Measurements from ENCODE around the gene LSMEM2. TPM values are rescaled to one million over a fixed set of nuclear protein-coding genes. Genes with fewer than 3 reads are reported as not detected.
"Not testable (repeated sequence)": the region's sequence is repeated elsewhere in the genome, so short reads cannot be mapped to it uniquely, and the experiment has no call there.

Gene LSMEM2
- total RNA-seq, 4 donors from 2014 or later, result 0.41 to 0.98 (median 0.49) TPM; not detected in 1

DNA sequence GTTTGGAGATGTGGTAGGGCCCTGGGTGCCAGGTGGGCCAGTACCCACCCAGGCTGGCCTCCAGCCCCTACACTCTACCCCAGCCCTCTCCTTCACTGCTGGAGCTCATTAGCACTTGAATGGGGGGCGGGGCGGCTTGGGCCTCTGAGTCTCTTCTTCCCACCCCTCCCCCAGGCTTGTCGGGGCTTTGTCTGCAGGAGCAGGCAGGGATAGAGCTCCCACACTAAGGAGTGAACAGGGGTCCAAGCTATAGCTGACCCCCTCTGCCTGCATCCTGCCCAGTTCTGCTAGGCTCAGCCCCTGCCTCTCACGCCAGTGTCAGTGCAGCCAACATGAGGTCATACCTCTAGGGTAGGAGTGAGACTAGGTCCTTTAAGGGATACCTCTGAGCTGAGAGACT lies 37.7 kb upstream of the LSMEM2 start:
- no peaks in the 10 kb centered on the region for H3K27me3 ChIP-seq
- in situ Hi-C loops (cut with MboI; ENCODE audit: low sequenced_read_pairs in 4 of 4) (no loop called here), intact Hi-C loops (cut with DNase I; ENCODE audit: low total_unique reads) (no loop called here)
- TF ChIP-seq, protein P1, sequence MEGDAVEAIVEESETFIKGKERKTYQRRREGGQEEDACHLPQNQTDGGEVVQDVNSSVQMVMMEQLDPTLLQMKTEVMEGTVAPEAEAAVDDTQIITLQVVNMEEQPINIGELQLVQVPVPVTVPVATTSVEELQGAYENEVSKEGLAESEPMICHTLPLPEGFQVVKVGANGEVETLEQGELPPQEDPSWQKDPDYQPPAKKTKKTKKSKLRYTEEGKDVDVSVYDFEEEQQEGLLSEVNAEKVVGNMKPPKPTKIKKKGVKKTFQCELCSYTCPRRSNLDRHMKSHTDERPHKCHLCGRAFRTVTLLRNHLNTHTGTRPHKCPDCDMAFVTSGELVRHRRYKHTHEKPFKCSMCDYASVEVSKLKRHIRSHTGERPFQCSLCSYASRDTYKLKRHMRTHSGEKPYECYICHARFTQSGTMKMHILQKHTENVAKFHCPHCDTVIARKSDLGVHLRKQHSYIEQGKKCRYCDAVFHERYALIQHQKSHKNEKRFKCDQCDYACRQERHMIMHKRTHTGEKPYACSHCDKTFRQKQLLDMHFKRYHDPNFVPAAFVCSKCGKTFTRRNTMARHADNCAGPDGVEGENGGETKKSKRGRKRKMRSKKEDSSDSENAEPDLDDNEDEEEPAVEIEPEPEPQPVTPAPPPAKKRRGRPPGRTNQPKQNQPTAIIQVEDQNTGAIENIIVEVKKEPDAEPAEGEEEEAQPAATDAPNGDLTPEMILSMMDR (IDR thresholded peaks at IDR 0.05 in 4 of 5, conservative IDR thresholded peaks at IDR 0.05 in 1 of 5), result no peak
- no peak for TF ChIP-seq POLR2A (IDR thresholded peaks at IDR 0.05)
- H3K36me3 ChIP-seq, result no peaks in the 10 kb centered on the region
- peaks cover 60 to 90% of the 10 kb centered on the region in 2 donors for H3K4me1 ChIP-seq
- no peak overlapping the region for H3K4me3 ChIP-seq
- no peaks in the 10 kb centered on the region for H3K9me3 ChIP-seq
- DNase-seq (no peak), ATAC-seq (no peak)
- peak overlapping the region; percentile 87 to 96 (median 87) for H3K27ac ChIP-seq

DNA sequence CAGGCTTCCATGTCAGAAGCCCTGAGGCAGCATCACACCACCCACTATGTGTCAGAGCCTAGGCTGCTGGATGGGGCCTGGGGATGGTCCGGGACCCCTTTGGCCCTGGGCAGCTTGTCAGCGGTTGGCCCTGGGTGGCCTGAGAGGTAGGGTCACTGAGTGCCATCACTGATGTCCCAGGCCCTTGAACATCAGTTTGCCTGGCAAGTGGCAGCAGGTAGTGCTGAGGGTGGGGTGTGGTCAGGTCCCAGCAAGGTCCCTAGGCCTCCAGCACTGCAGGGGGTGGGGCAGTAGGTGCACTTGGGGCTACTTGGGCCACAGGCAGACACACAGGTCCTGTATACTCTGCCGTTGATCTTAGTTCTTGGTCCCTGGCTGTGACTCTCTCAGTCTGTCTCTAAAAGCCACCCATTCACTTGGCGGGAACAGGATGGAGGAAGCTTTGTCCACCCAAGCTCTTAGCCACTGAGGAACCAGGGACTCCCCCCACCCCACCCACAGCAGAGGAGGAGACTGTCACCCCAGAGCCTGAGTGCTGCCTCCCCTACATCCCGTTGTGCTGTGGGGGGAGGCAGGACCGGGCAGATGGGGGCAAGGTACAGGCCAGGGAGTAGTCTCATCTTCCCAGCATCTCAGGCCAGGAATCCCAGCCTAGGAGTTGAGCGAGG lies 37.0 kb upstream of the LSMEM2 start:
- no peaks in the 10 kb centered on the region for H3K27me3 ChIP-seq
- H3K36me3 ChIP-seq, result no peaks in the 10 kb centered on the region
- DNase-seq (no peak), ATAC-seq (no peak)
- peak overlapping the region; percentile 87 to 96 (median 87) for H3K27ac ChIP-seq
- intact Hi-C loops (cut with DNase I; ENCODE audit: low total_unique reads), result no loop called here
- no peak for TF ChIP-seq POLR2A (IDR thresholded peaks at IDR 0.05)
- no peaks in the 10 kb centered on the region for H3K9me3 ChIP-seq
- in situ Hi-C loops (cut with MboI; ENCODE audit: low sequenced_read_pairs in 4 of 4), result no loop called here
- peaks cover 63 to 90% of the 10 kb centered on the region in 2 donors for H3K4me1 ChIP-seq
- H3K4me3 ChIP-seq, result peak overlapping the region in 1 of 4 donors; percentile 1

DNA sequence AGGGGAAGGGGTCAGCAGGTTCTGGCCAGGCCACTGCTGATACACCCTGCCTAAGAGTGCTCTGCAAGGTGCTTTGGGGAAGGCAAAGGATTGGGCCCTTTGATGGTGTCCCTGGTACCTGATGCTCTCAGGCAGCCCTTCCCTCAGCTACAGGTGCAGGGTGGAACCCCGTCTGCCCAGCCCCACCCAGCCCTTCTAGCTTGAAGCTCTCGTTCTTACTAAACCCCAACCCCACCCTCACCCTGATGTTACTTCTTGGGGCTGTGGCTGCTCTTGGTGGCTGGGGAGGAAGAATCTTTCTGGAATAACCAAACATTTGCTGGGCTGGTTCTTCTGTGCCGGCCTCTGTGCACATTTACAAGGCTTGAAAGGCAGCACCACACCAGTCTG lies 36.5 kb upstream of the LSMEM2 start:
- Histone ChIP-seq H3K27me3 (no peaks in the 10 kb centered on the region), H3K4me1 (peaks cover 65 to 90% of the 10 kb centered on the region in 2 donors)
- in situ Hi-C loops (cut with MboI; ENCODE audit: low sequenced_read_pairs in 4 of 4), result no loop called here

DNA sequence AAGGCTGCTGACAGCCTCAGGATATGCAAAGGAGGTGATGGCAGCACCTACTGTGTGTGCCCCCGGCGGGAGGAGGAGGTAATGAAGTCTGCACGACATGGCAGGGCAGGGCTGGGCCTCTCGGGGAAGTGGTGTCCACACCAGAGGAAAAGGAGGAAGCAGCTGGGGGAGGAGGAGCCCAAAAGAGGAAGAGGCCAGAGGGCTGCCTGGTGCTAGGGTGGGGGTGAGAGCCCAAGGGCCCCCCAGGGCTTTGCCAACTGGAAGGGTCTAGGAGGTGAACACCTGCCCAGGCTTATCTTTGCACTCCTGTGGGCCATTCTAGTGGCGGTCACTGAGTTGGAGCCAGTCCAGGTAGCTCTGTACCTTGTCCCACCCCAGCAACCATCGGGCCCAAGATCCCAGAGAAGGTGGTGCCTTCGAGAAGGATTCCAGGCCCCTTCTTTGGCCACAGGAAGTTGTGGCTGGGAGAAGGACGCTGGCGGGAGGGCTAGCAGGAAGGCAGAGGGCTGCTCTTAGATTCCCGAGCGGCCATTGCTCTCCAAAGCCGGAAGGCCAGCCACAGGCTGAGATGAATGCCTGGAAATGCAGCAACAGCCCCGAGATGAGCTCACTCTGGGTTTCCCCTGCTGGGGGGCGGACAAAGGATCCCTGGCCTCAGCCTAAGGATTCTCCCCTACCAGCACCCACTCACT lies 35.9 kb upstream of the LSMEM2 start:
- intact Hi-C loops (cut with DNase I; ENCODE audit: low total_unique reads) (no loop called here), in situ Hi-C loops (cut with MboI; ENCODE audit: low sequenced_read_pairs in 4 of 4) (no loop called here)
- Histone ChIP-seq H3K27ac (peak overlapping the region; percentile 87 to 96 (median 87)), H3K4me3 (peak overlapping the region in 1 of 4 donors; percentile 3), H3K27me3 (no peaks in the 10 kb centered on the region), H3K36me3 (no peaks in the 10 kb centered on the region), H3K9me3 (no peaks in the 10 kb centered on the region), H3K4me1 (peaks cover 71 to 89% of the 10 kb centered on the region in 2 donors)
- DNase-seq (peak; percentile 49 to 58), ATAC-seq (no peak)
- TF ChIP-seq POLR2A (IDR thresholded peaks at IDR 0.05), result no peak
- TF ChIP-seq, protein P1 (IDR thresholded peaks at IDR 0.05 in 4 of 5, conservative IDR thresholded peaks at IDR 0.05 in 1 of 5), result no peak

More for the DNA sequence above, 36.5 kb upstream of the LSMEM2 start:
- intact Hi-C loops (cut with DNase I; ENCODE audit: low total_unique reads), result no loop called here
- no peaks in the 10 kb centered on the region for H3K36me3 ChIP-seq
- no peak for ATAC-seq
- H3K4me3 ChIP-seq, result peak overlapping the region in 1 of 4 donors; percentile 1
- H3K9me3 ChIP-seq, result no peaks in the 10 kb centered on the region
- TF ChIP-seq, protein P1 (IDR thresholded peaks at IDR 0.05 in 4 of 5, conservative IDR thresholded peaks at IDR 0.05 in 1 of 5), result no peak
- TF ChIP-seq POLR2A (IDR thresholded peaks at IDR 0.05), result no peak
- no peak for DNase-seq
- peak overlapping the region; percentile 87 to 96 (median 87) for H3K27ac ChIP-seq

DNA sequence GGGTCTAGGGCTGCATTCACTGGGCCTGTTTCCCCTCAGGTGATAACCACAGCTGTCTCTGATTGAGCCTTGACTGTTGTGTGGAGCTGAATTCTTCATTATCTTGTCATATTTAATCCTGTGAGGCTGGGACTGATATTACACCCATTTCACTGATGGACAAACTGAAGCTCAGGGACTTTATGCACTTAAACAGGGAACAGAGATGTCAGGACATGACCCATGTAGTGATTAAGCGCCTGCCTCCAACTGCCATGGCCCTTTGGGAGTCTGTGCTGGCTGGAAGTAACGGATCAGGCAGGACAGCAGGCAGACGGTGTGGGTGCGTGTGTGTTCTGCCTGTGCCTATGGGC lies 35.4 kb upstream of the LSMEM2 start:
- H3K36me3 ChIP-seq, result no peaks in the 10 kb centered on the region
- H3K27me3 ChIP-seq, result no peaks in the 10 kb centered on the region
- H3K4me1 ChIP-seq, result peaks cover 71 to 89% of the 10 kb centered on the region in 2 donors
- H3K27ac ChIP-seq, result peak overlapping the region; percentile 87 to 96 (median 87)
- in situ Hi-C loops (cut with MboI; ENCODE audit: low sequenced_read_pairs in 4 of 4) (no loop called here), intact Hi-C loops (cut with DNase I; ENCODE audit: low total_unique reads) (no loop called here)
- peak overlapping the region in 1 of 4 donors; percentile 3 for H3K4me3 ChIP-seq
- H3K9me3 ChIP-seq, result no peaks in the 10 kb centered on the region
- no peak for DNase-seq
- no peak for ATAC-seq
- no peak for TF ChIP-seq POLR2A (IDR thresholded peaks at IDR 0.05)
- TF ChIP-seq, protein P1 (IDR thresholded peaks at IDR 0.05 in 4 of 5, conservative IDR thresholded peaks at IDR 0.05 in 1 of 5), result no peak

DNA sequence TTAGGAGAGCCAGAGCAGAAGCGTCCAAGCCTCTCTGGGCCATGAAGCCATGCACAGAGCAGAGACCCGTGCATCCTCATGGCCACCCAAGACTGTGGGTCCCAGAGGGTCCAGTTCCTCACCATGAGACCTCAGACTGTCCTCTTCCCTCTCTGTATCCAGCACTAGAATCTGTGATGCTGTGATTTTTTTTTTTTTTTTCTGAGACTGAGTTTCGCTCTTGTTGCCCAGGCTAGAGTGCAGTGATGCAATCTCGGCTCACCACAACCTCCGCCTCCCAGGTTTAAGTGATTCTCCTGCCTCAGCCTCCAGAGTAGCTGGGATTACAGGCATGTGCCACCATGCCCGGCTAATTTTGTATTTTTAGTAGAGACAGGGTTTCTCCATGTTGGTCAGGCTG lies 34.1 kb upstream of the LSMEM2 start:
- H3K36me3 ChIP-seq; H3K27me3 ChIP-seq; in situ Hi-C loops (cut with MboI; ENCODE audit: low sequenced_read_pairs in 4 of 4); H3K9me3 ChIP-seq; DNase-seq; intact Hi-C loops (cut with DNase I; ENCODE audit: low total_unique reads); ATAC-seq: not testable (repeated sequence)
- Histone ChIP-seq H3K4me3 (peak overlapping the region in 1 of 4 donors; percentile 57), H3K4me1 (peaks cover 71 to 91% of the 10 kb centered on the region in 2 donors), H3K27ac (peak overlapping the region; percentile 80 to 96 (median 87))

Measured in gastrocnemius medialis (tissue), 4 donors.